H1 (cell line): ENCODE results near the gene SORBS1. TPM values are rescaled to one million over a fixed set of nuclear protein-coding genes. Genes with fewer than 3 reads are reported as not detected.

Experiments used
- PHF8 ChIP-seq: fragments of 200-600 bp; sonication (generic); conservative IDR thresholded peaks from 2 replicates; pipeline ENCODE4 v1.7.1; 2012; ENCODE audit warnings: low read depth, mild to moderate bottlenecking, inconsistent platforms, low read length, moderate library complexity
- RFX5 ChIP-seq: IDR thresholded peaks from 2 replicates; pipeline ENCODE4 v1.6.1; 2011; ENCODE audit warnings: low read depth, low read length, improper control_type of control experiment, borderline replicate concordance
- TAF7 ChIP-seq: optimal IDR thresholded peaks from 2 replicates; pipeline ENCODE3; 2011; ENCODE audit warnings: low read depth, mild to moderate bottlenecking, inconsistent platforms, low read length, moderate library complexity, borderline replicate concordance
- TEAD4 ChIP-seq: IDR thresholded peaks from 2 replicates; pipeline ENCODE4 v1.6.1; 2012; ENCODE audit warnings: low read depth, low read length, inconsistent platforms, mixed read lengths
- YY1 ChIP-seq: IDR thresholded peaks from 2 replicates; pipeline ENCODE4 v1.6.1; 2011; ENCODE audit warnings: low read depth, mild to moderate bottlenecking, low read length
- polyA plus RNA-seq, 7 experiments: library from polyadenylated mRNA; depleted of rRNA in 3 of 7; stranded (reverse) in 5 of 7; unstranded in 2 of 7; fragments of >200 nt in 5 of 7; fragments of 200-250 nt in 2 of 7; gene quantifications; 1 replicate in 5 of 7; 2 replicates in 1 of 7; 4 replicates in 1 of 7; pipeline versions ENCODE4 v1.2.1 to v1.2.3, GENCODE V29; 2011 to 2013; ENCODE audit warnings: missing spikeins in 2 of 7, mixed read lengths in 2 of 7
- total RNA-seq: library from RNA; stranded (reverse); fragmentation: NEBNext Ultra II Directional; extraction: Animal tissue kit (Norgen Biotek cat#: 25700); gene quantifications from 2 replicates; pipeline ENCODE4 v1.2.1, GENCODE V29; 2021
- TF ChIP-seq, protein P1 (sequence below), 3 experiments: IDR thresholded peaks; 1 replicate in 2 of 3; 2 replicates in 1 of 3; pipeline versions ENCODE4 v1.5.1 to v1.6.1; 2011; ENCODE audit warnings: low read length in 3 of 3, mild to moderate bottlenecking in 3 of 3, inconsistent platforms in 2 of 3, low read depth in 1 of 3, moderate library complexity in 1 of 3; ENCODE audit not compliant: insufficient read depth in 1 of 3; ENCODE audit errors: control extremely low read depth in 1 of 3

Gene SORBS1
- total and polyA plus RNA-seq, 2 of the 8 experiments (the other 6 are each of a cell fraction or from before 2014, with no cell fraction given): 16.0 to 35.0 TPM

GRCh38 chr10:95601116-95601719, 40.0 kb upstream of the SORBS1 start (continued):
- TF ChIP-seq RFX5 (no peak), PHF8 (no peak), YY1 (peak; percentile 46; the same call in 1 of the 2 replicates), TEAD4 (peak; percentile 31; the same call in 1 of the 2 replicates), TAF7 (no peak)
- TF ChIP-seq, protein P1, sequence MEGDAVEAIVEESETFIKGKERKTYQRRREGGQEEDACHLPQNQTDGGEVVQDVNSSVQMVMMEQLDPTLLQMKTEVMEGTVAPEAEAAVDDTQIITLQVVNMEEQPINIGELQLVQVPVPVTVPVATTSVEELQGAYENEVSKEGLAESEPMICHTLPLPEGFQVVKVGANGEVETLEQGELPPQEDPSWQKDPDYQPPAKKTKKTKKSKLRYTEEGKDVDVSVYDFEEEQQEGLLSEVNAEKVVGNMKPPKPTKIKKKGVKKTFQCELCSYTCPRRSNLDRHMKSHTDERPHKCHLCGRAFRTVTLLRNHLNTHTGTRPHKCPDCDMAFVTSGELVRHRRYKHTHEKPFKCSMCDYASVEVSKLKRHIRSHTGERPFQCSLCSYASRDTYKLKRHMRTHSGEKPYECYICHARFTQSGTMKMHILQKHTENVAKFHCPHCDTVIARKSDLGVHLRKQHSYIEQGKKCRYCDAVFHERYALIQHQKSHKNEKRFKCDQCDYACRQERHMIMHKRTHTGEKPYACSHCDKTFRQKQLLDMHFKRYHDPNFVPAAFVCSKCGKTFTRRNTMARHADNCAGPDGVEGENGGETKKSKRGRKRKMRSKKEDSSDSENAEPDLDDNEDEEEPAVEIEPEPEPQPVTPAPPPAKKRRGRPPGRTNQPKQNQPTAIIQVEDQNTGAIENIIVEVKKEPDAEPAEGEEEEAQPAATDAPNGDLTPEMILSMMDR (IDR thresholded peaks at IDR 0.05; ENCODE audit: control extremely low read depth in 1 of 3, insufficient read depth in 1 of 3, low read depth in 1 of 3, low read length in 3 of 3): peak; percentile 78 to 99 (median 98)
